H1 (cell line): ENCODE data around the gene COL6A1. TPM values are rescaled to one million over a fixed set of nuclear protein-coding genes. Genes with fewer than 3 reads are reported as not detected.

Source experiments
- CTCF ChIA-PET: fragments of 300-600 bp; sonication (Branson Sonifier 250); formaldehyde crosslinking; loops from one replicate; lab custom pipeline; 2021; ENCODE audit not compliant: partially characterized antibody; lab: Charles Lee
- POLR2A ChIA-PET: fragments of 300-600 bp; sonication (Branson Sonifier 250); formaldehyde crosslinking; loops from one replicate; lab custom pipeline; 2021; ENCODE audit warnings: inconsistent platforms; ENCODE audit not compliant: partially characterized antibody; lab: Charles Lee
- DNase-seq, 2 experiments: peaks; one replicate each; pipeline versions ENCODE4 v3.0.0 to v3.0.0-alpha.2; 2010 to 2022; ENCODE audit warnings: low spot score in 2 of 2, low read depth in 1 of 2, mixed read lengths in 1 of 2
- FAIRE-seq: peaks from 2 replicates; lab custom pipeline; 2011; peaks lifted over from hg19 to GRCh38; lab: Jason Lieb, UNC
- H2AFZ ChIP-seq: 2 replicates; pipeline ENCODE4 v1.8.1; 2012; ENCODE audit warnings: low read length, inconsistent platforms
- H2AK5ac ChIP-seq: 2 replicates; pipeline ENCODE4 v1.6.1; 2013; ENCODE audit warnings: low read depth, low read length
- H2BK120ac ChIP-seq: replicated peaks from 2 replicates; pipeline ENCODE3; 2013; ENCODE audit warnings: low read depth, low read length, inconsistent platforms
- H2BK12ac ChIP-seq: 2 replicates; pipeline ENCODE4 v1.6.1; 2013; ENCODE audit warnings: low read depth, low read length
- H2BK15ac ChIP-seq: 2 replicates; pipeline ENCODE4 v1.6.1; 2013; ENCODE audit warnings: low read length
- H2BK20ac ChIP-seq: 2 replicates; pipeline ENCODE4 v1.6.1; 2013; ENCODE audit warnings: low read length
- H2BK5ac ChIP-seq: 2 replicates; pipeline ENCODE4 v1.6.1; 2013; ENCODE audit warnings: low read depth, low read length
- H3K14ac ChIP-seq: 2 replicates; pipeline ENCODE4 v1.6.1; 2013; ENCODE audit warnings: inconsistent platforms; ENCODE audit not compliant: insufficient read length
- H3K18ac ChIP-seq: 2 replicates; pipeline ENCODE4 v1.6.1; 2013; ENCODE audit warnings: low read length; ENCODE audit errors: extremely low read depth
- H3K23ac ChIP-seq: 2 replicates; pipeline ENCODE4 v1.6.1; 2013; ENCODE audit warnings: inconsistent platforms; ENCODE audit not compliant: insufficient read length
- H3K23me2 ChIP-seq: 2 replicates; pipeline ENCODE4 v1.6.1; 2013; ENCODE audit warnings: low read depth, low read length
- H3K27ac ChIP-seq: 2 replicates; pipeline ENCODE4 v1.6.1; 2011; ENCODE audit warnings: low read depth, low read length, inconsistent platforms
- H3K27me3 ChIP-seq, 4 experiments: replicated peaks in 1 of 4; 1 replicate in 1 of 4; 2 replicates in 3 of 4; pipeline versions ENCODE4 v1.6.1 to v1.8.1; 2011 to 2013; ENCODE audit warnings: low read length in 3 of 4, mild to moderate bottlenecking in 3 of 4, inconsistent platforms in 2 of 4, mixed read lengths in 2 of 4, moderate library complexity in 1 of 4; ENCODE audit not compliant: control insufficient read depth in 3 of 4, insufficient read depth in 3 of 4; ENCODE audit errors: extremely low read depth in 1 of 4
- H3K36me3 ChIP-seq, 4 experiments: 2 replicates each; pipeline versions ENCODE4 v1.6.1 to v1.8.1; 2011 to 2013; ENCODE audit warnings: mild to moderate bottlenecking in 4 of 4, low read length in 3 of 4, moderate library complexity in 2 of 4, control low read depth in 1 of 4, inconsistent platforms in 1 of 4; ENCODE audit not compliant: insufficient read depth in 4 of 4, control insufficient read depth in 2 of 4
- H3K4ac ChIP-seq: replicated peaks from 2 replicates; pipeline ENCODE3; 2013; ENCODE audit warnings: low read length, low read depth, mixed read lengths, inconsistent platforms; ENCODE audit not compliant: insufficient read length
- H3K4me1 ChIP-seq, 4 experiments: replicated peaks in 1 of 4; 1 replicate in 1 of 4; 2 replicates in 3 of 4; pipeline versions ENCODE4 v1.6.1 to v1.8.1; 2011 to 2013; ENCODE audit warnings: low read length in 3 of 4, inconsistent platforms in 2 of 4, mixed read lengths in 1 of 4; ENCODE audit not compliant: insufficient read depth in 4 of 4, control insufficient read depth in 3 of 4
- H3K4me2 ChIP-seq, 2 experiments: 2 replicates each; pipeline versions ENCODE4 v1.6.1 to v1.8.1; 2011 to 2013; ENCODE audit warnings: low read depth in 2 of 2, low read length in 2 of 2, control low read depth in 1 of 2, inconsistent platforms in 1 of 2, mild to moderate bottlenecking in 1 of 2; ENCODE audit not compliant: insufficient read depth in 1 of 2
- H3K4me3 ChIP-seq, 4 experiments: fragments of 200-600, 300-600 bp in 1 of 4; sonication (generic), shearing (Covaris generic), sonication (Bioruptor Twin) in 1 of 4; 2 replicates each; pipeline versions ENCODE4 v1.5.1 to v1.8.1; 2011 to 2016; ENCODE audit warnings: low read length in 4 of 4, low read depth in 3 of 4, control low read depth in 2 of 4, inconsistent platforms in 2 of 4, mild to moderate bottlenecking in 2 of 4, mixed read lengths in 1 of 4, moderate library complexity in 1 of 4; ENCODE audit not compliant: insufficient read depth in 2 of 4; ENCODE audit errors: extremely low read depth in 1 of 4
- H3K56ac ChIP-seq: replicated peaks from 2 replicates; pipeline ENCODE3; 2013; ENCODE audit warnings: low read depth, mild to moderate bottlenecking, mixed read lengths, low read length, inconsistent platforms; ENCODE audit not compliant: insufficient read length
- H3K79me1 ChIP-seq: 2 replicates; pipeline ENCODE4 v1.6.1; 2013; ENCODE audit warnings: low read depth, low read length, control low read depth
- H3K79me2 ChIP-seq, 2 experiments: 2 replicates each; pipeline versions ENCODE4 v1.6.1 to v1.8.1; 2012 to 2013; ENCODE audit warnings: low read length in 2 of 2, mild to moderate bottlenecking in 2 of 2, inconsistent platforms in 1 of 2; ENCODE audit not compliant: insufficient read depth in 2 of 2, control insufficient read depth in 1 of 2
- H3K9ac ChIP-seq, 4 experiments: replicated peaks in 1 of 4; 1 replicate in 1 of 4; 2 replicates in 3 of 4; pipeline versions ENCODE4 v1.6.1 to v1.8.1; 2011 to 2013; ENCODE audit warnings: low read depth in 3 of 4, low read length in 3 of 4, control low read depth in 2 of 4, mild to moderate bottlenecking in 2 of 4, moderate library complexity in 2 of 4, inconsistent platforms in 1 of 4; ENCODE audit errors: extremely low read depth in 1 of 4
- H3K9me3 ChIP-seq, 2 experiments: 2 replicates each; pipeline versions ENCODE4 v1.6.1 to v1.8.1; 2012 to 2013; ENCODE audit warnings: mild to moderate bottlenecking in 2 of 2, moderate library complexity in 2 of 2, control low read depth in 1 of 2, inconsistent platforms in 1 of 2, low read depth in 1 of 2, low read length in 1 of 2, mixed read lengths in 1 of 2; ENCODE audit not compliant: insufficient read depth in 2 of 2
- H4K20me1 ChIP-seq, 2 experiments: replicated peaks in 1 of 2; 2 replicates each; pipeline versions ENCODE3 to v1.8.1; 2011 to 2013; ENCODE audit warnings: inconsistent platforms in 2 of 2, low read length in 2 of 2, mild to moderate bottlenecking in 1 of 2; ENCODE audit not compliant: insufficient read depth in 2 of 2, control insufficient read depth in 1 of 2
- H4K5ac ChIP-seq: 2 replicates; pipeline ENCODE4 v1.6.1; 2013; ENCODE audit warnings: low read length, low read depth, mixed read lengths, inconsistent platforms; ENCODE audit not compliant: insufficient read length
- H4K8ac ChIP-seq: 2 replicates; pipeline ENCODE4 v1.8.0; 2013; ENCODE audit warnings: mild to moderate bottlenecking, moderate library complexity, low read length, inconsistent platforms; ENCODE audit not compliant: insufficient read depth; ENCODE audit errors: extremely low read depth
- H4K91ac ChIP-seq: replicated peaks from 2 replicates; pipeline ENCODE3; 2013; ENCODE audit warnings: low read length, mixed read lengths, inconsistent platforms; ENCODE audit not compliant: insufficient read length
- BRCA1 ChIP-seq: IDR thresholded peaks from 2 replicates; pipeline ENCODE4 v1.6.1; 2012; ENCODE audit warnings: low read depth, low read length, improper control_type of control experiment
- RXRA ChIP-seq: IDR thresholded peaks from 2 replicates; pipeline ENCODE4 v1.6.1; 2011; ENCODE audit warnings: low read depth, mild to moderate bottlenecking, low read length, moderate library complexity; ENCODE audit not compliant: insufficient read depth
- WGBS, 2 experiments: shearing (Covaris generic) in 1 of 2; methylation state at CpG; one replicate each; pipeline versions ENCODE4 v1.1.6 to v1.1.7; 2013 to 2015; ENCODE audit warnings: low lambda C conversion rate in 2 of 2, mixed read lengths in 2 of 2, inconsistent platforms in 1 of 2, low coverage in 1 of 2, missing lambda C conversion rate in 1 of 2; ENCODE audit not compliant: insufficient replicate concordance in 2 of 2, insufficient coverage in 1 of 2, insufficient read length in 1 of 2; ENCODE audit errors: extremely low coverage in 1 of 2, missing lambda C conversion rate in 1 of 2; 5-methylcytosine and 5-hydroxymethylcytosine counted together
- polyA plus RNA-seq, 7 experiments: library from polyadenylated mRNA; depleted of rRNA in 3 of 7; stranded (reverse) in 5 of 7; unstranded in 2 of 7; fragments of >200 nt in 5 of 7; fragments of 200-250 nt in 2 of 7; gene quantifications; 1 replicate in 5 of 7; 2 replicates in 1 of 7; 4 replicates in 1 of 7; pipeline versions ENCODE4 v1.2.1 to v1.2.3, GENCODE V29; 2011 to 2013; ENCODE audit warnings: missing spikeins in 2 of 7, mixed read lengths in 2 of 7
- total RNA-seq: library from RNA; stranded (reverse); fragmentation: NEBNext Ultra II Directional; extraction: Animal tissue kit (Norgen Biotek cat#: 25700); gene quantifications from 2 replicates; pipeline ENCODE4 v1.2.1, GENCODE V29; 2021

COL6A1 gene
- total and polyA plus RNA-seq, 2 of the 8 experiments (the other 6 are each of a cell fraction or from before 2014, with no cell fraction given): 100 to 115 TPM

- no peak overlapping the region for H3K4me2 ChIP-seq
- no peaks in the 10 kb centered on the region for H3K23me2 ChIP-seq
- no peak overlapping the region for H2AK5ac ChIP-seq
- H2BK120ac ChIP-seq: no peak overlapping the region
- no peak overlapping the region for H4K5ac ChIP-seq
- H3K9me3 ChIP-seq: no peaks in the 10 kb centered on the region
- H2BK12ac ChIP-seq: no peak overlapping the region
- no peak overlapping the region for H3K4me3 ChIP-seq
- no peaks in the 10 kb centered on the region for H3K79me2 ChIP-seq
- no peak overlapping the region for H2BK20ac ChIP-seq
- H3K27ac ChIP-seq: no peak overlapping the region
- no peak overlapping the region for H3K9ac ChIP-seq
- H3K4me1 ChIP-seq: peaks cover 0 to 2% (median 0%) of the 10 kb centered on the region in 4 experiments; a peak in 2 of 7 replicates
- H3K56ac ChIP-seq: no peak overlapping the region
- no peak overlapping the region for H4K91ac ChIP-seq
- 95% methylated on average over 8 of the region's 8 CpGs; no CpG with 5 or more reads in 1 of the 2 experiments for WGBS, 2 experiments
- H3K36me3 ChIP-seq: no peaks in the 10 kb centered on the region
- no peak overlapping the region for H4K8ac ChIP-seq
- no peak overlapping the region for H2AFZ ChIP-seq
- H3K4ac ChIP-seq: no peak overlapping the region
- no peak overlapping the region for H3K18ac ChIP-seq
- CTCF ChIA-PET: no interaction called here
- H3K14ac ChIP-seq: no peak overlapping the region
- TF ChIP-seq BRCA1 (no peak), RXRA (no peak)
- H3K27me3 ChIP-seq: 0 out of 7 replicates have a peak, but pooled peaks cover 0 to 2% (median 0%) of the 10 kb centered on the region in 4 experiments
- DNase-seq (no peak), FAIRE-seq (no peak)
- H4K20me1 ChIP-seq: no peaks in the 10 kb centered on the region
- no peak overlapping the region for H2BK5ac ChIP-seq
- POLR2A ChIA-PET: no interaction called here
- no peak overlapping the region for H3K23ac ChIP-seq
- no peaks in the 10 kb centered on the region for H3K79me1 ChIP-seq
- no peak overlapping the region for H2BK15ac ChIP-seq
Observed at GRCh38 chr21:46023555-46023954, 42.0 kb downstream of the COL6A1 start.
